Activated T-cell treated with anti-CD3 and anti-CD28 coated beads, Interleukin-2, amount 50 U/mL, for 4 hours (primary cell): Measurements from ENCODE around the gene FECH. TPM values are rescaled to one million over a fixed set of nuclear protein-coding genes. Genes with fewer than 3 reads are reported as not detected.
A peak's percentile ranks its signal among the peaks of the same experiment; 100 is the strongest.
"Not testable (repeated sequence)": the region's sequence is repeated elsewhere in the genome, so short reads cannot be mapped to it uniquely, and the experiment has no call there.

Experiments
- ATAC-seq, 2 donors: fragments of 200-7000 bp; cut with Tn5 transposase; one replicate each; pipeline ENCODE4 v1.10.0; 2021
- DNase-seq: peaks from one replicate; pipeline ENCODE4 v3.0.0-alpha.2; 2020
- H3K27me3 Mint-ChIP-seq: one replicate; pipeline ENCODE4 v1.8.0; 2021; ENCODE audit warnings: low read depth, mixed read lengths
- H3K36me3 Mint-ChIP-seq: one replicate; pipeline ENCODE4 v1.8.0; 2022; ENCODE audit warnings: mixed read lengths; ENCODE audit not compliant: insufficient read depth
- H3K4me1 Mint-ChIP-seq: one replicate; pipeline ENCODE4 v1.8.0; 2021; ENCODE audit warnings: low read depth, mixed read lengths
- H3K4me3 Mint-ChIP-seq: one replicate; pipeline ENCODE4 v1.8.0; 2021; ENCODE audit warnings: mild to moderate bottlenecking, moderate library complexity, mixed read lengths
- H3K9me3 Mint-ChIP-seq: one replicate; pipeline ENCODE4 v1.8.0; 2021; ENCODE audit warnings: mixed read lengths
- total RNA-seq, 3 donors: library from RNA; stranded (reverse); gene quantifications; one replicate each; pipeline ENCODE4 v1.2.1, GENCODE V29; 2021

The FECH gene
- total RNA-seq, 3 donors from 2014 or later = 14.7 to 18.7 (median 17.8) TPM

GRCh38 chr18:57529151-57529550 lies 57.4 kb downstream of the FECH start:
- ATAC-seq = no peak
- Mint-ChIP-seq H3K27me3 (peaks cover 2% of the 10 kb centered on the region), H3K4me1 (no peaks in the 10 kb centered on the region), H3K9me3 (no peaks in the 10 kb centered on the region), H3K4me3 (no peak overlapping the region), H3K36me3 (no peaks in the 10 kb centered on the region)
- DNase-seq = no peak

- DNase-seq (no peak), ATAC-seq (no peak)
- Mint-ChIP-seq H3K4me3 (no peak overlapping the region), H3K9me3 (no peaks in the 10 kb centered on the region), H3K27me3 (peaks cover under 1% of the 10 kb centered on the region), H3K4me1 (no peaks in the 10 kb centered on the region), H3K36me3 (no peaks in the 10 kb centered on the region)
Measured at GRCh38 chr18:57527556-57528229, 58.8 kb downstream of the FECH start.

GRCh38 chr18:57523171-57523956 lies 63.1 kb downstream of the FECH start:
- no peaks in the 10 kb centered on the region for H3K4me1 Mint-ChIP-seq
- ATAC-seq (no peak), DNase-seq (no peak)
- H3K4me3 Mint-ChIP-seq = no peak overlapping the region
- peaks cover 14% of the 10 kb centered on the region for H3K27me3 Mint-ChIP-seq
- no peaks in the 10 kb centered on the region for H3K36me3 Mint-ChIP-seq
- no peaks in the 10 kb centered on the region for H3K9me3 Mint-ChIP-seq

- H3K4me3 Mint-ChIP-seq, H3K36me3 Mint-ChIP-seq, ATAC-seq, H3K9me3 Mint-ChIP-seq, DNase-seq, H3K4me1 Mint-ChIP-seq: not testable (repeated sequence)
- peaks cover 20% of the 10 kb centered on the region for H3K27me3 Mint-ChIP-seq
Measured at GRCh38 chr18:57522348-57522747, 64.2 kb downstream of the FECH start.

- Mint-ChIP-seq H3K4me3 (no peak overlapping the region), H3K4me1 (no peaks in the 10 kb centered on the region), H3K9me3 (no peaks in the 10 kb centered on the region), H3K27me3 (peaks cover 22% of the 10 kb centered on the region), H3K36me3 (no peaks in the 10 kb centered on the region)
- ATAC-seq = no peak
- no peak for DNase-seq
Measured at GRCh38 chr18:57519668-57520424, 66.7 kb downstream of the FECH start.

GRCh38 chr18:57518533-57518932 lies 68.0 kb downstream of the FECH start:
- Mint-ChIP-seq H3K36me3 (no peaks in the 10 kb centered on the region), H3K4me1 (no peaks in the 10 kb centered on the region), H3K4me3 (no peak overlapping the region), H3K9me3 (no peaks in the 10 kb centered on the region), H3K27me3 (peaks cover 22% of the 10 kb centered on the region)
- DNase-seq (no peak), ATAC-seq (no peak)

GRCh38 chr18:57516056-57516455 lies 70.4 kb downstream of the FECH start:
- no peaks in the 10 kb centered on the region for H3K4me1 Mint-ChIP-seq
- no peaks in the 10 kb centered on the region for H3K9me3 Mint-ChIP-seq
- no peak for DNase-seq
- no peak overlapping the region for H3K4me3 Mint-ChIP-seq
- ATAC-seq = peak in 1 of 2 donors; percentile 23
- H3K36me3 Mint-ChIP-seq = no peaks in the 10 kb centered on the region
- H3K27me3 Mint-ChIP-seq = peaks cover 19% of the 10 kb centered on the region

GRCh38 chr18:57505231-57505630 lies 81.3 kb downstream of the FECH start:
- H3K36me3 Mint-ChIP-seq = no peaks in the 10 kb centered on the region
- H3K9me3 Mint-ChIP-seq = no peaks in the 10 kb centered on the region
- peaks cover 29% of the 10 kb centered on the region for H3K27me3 Mint-ChIP-seq
- no peaks in the 10 kb centered on the region for H3K4me1 Mint-ChIP-seq
- DNase-seq = no peak
- H3K4me3 Mint-ChIP-seq = no peak overlapping the region
- no peak for ATAC-seq

- H3K4me3 Mint-ChIP-seq = no peak overlapping the region
- ATAC-seq (no peak), DNase-seq (no peak)
- peaks cover 17% of the 10 kb centered on the region for H3K27me3 Mint-ChIP-seq
- no peaks in the 10 kb centered on the region for H3K4me1 Mint-ChIP-seq
- no peaks in the 10 kb centered on the region for H3K36me3 Mint-ChIP-seq
- no peaks in the 10 kb centered on the region for H3K9me3 Mint-ChIP-seq
Measured at GRCh38 chr18:57502624-57503023, 83.9 kb downstream of the FECH start.

- Mint-ChIP-seq H3K4me3 (no peak overlapping the region), H3K4me1 (no peaks in the 10 kb centered on the region), H3K27me3 (peaks cover 4% of the 10 kb centered on the region), H3K9me3 (no peaks in the 10 kb centered on the region), H3K36me3 (no peaks in the 10 kb centered on the region)
- ATAC-seq = no peak
- no peak for DNase-seq
Measured at GRCh38 chr18:57498682-57499256, 87.7 kb downstream of the FECH start.

Other genes with a start within 250 kb of the FECH start
- not detected for gene ST8SIA3, start 234.1 kb downstream of the FECH start, total RNA-seq
- under 1 TPM; 0.03 to 0.05 (median 0.03) TPM for gene ONECUT2, start 151.3 kb downstream of the FECH start, total RNA-seq
- 100 to 1,000 TPM; 142 to 152 (median 151) TPM for gene NARS1, start 35.1 kb upstream of the FECH start, total RNA-seq
- under 1 TPM; 0.13 to 0.22 (median 0.15) TPM for gene ATP8B1, start 216.6 kb upstream of the FECH start, total RNA-seq